Heart left ventricle (tissue), 13 donors: ENCODE data around the gene OPRD1.

Source experiments
- CTCF ChIP-seq, 12 donors: fragments of 200-600 bp; sonication (generic) in 4 of 12; IDR thresholded peaks; one replicate each; pipeline versions ENCODE4 v1.5.0 to v1.8.0; 2018 to 2022; ENCODE audit warnings: antibody characterized with exemption in 12 of 12, mild to moderate bottlenecking in 5 of 12
- POLR2A ChIP-seq, 2 donors: fragments of 450-650 bp; IDR thresholded peaks; one replicate each; pipeline ENCODE4 v1.6.1; 2017; ENCODE audit warnings: antibody characterized with exemption in 2 of 2, mild to moderate bottlenecking in 2 of 2, moderate library complexity in 2 of 2
- donor health status: ischemic (EF 13 %, LVEDD 7.1; RV severe dilation, severe dysfunction).
- donor health status: DM: no; HTN: yes; CAD: no.
- donor health status: DM: no; HTN: no; CAD: no.
- donor health status: ischemic (EF 25% LVEDD 6.9; RV normal size, moderate dysfunction).
- donor health status: ischemic (EF 25% LVEDD 5.7; RV mildly dilated, moderate dysfunction).
- donor health status: ischemic (EF 35%, LVEDD 5.7; RV mildly dilated, moderate dysfunction).
- donor health status: nonischemic (EF 11% LVEDD 7.7; RV severe dilation, severe dysfunction).
- donor health status: DM: yes; HTN: yes; CAD: no.
- donor health status: PGD.
- donor health status: ischemic (EF 29% LVEDD 5.4; RV normal size, mild dysfunction).
- donor health status: nonischemic (EF 23%, LVEDD 6.1; RV moderate dilation, normal function).

GRCh38 chr1:28766532-28767183 lies 45.3 kb upstream of the OPRD1 start:
- no peak for TF ChIP-seq CTCF (IDR thresholded peaks at IDR 0.05)
- TF ChIP-seq POLR2A (IDR thresholded peaks at IDR 0.05): no peak
